HG02678 (cell line): ENCODE data around the gene CRISPLD2.

Source experiments
- ATAC-seq: cut with Tn5 transposase; IDR thresholded peaks from one replicate; pipeline ENCODE4 v1.9.1; 2021; ENCODE audit warnings: mild to moderate bottlenecking, moderate library complexity; ENCODE audit not compliant: unreplicated experiment

Gene CRISPLD2

GRCh38 chr16:84948851-84949610, 129.2 kb downstream of the CRISPLD2 start:
- no peak for ATAC-seq

- ATAC-seq: no peak
Measured at GRCh38 chr16:84949772-84950436, 130.1 kb downstream of the CRISPLD2 start.

- ATAC-seq: no peak
Measured at GRCh38 chr16:84950906-84951305, 131.1 kb downstream of the CRISPLD2 start.

GRCh38 chr16:84952335-84953189, 132.8 kb downstream of the CRISPLD2 start:
- peak; percentile 56 for ATAC-seq

- no peak for ATAC-seq
Measured at GRCh38 chr16:84953190-84953746, 133.5 kb downstream of the CRISPLD2 start.

- ATAC-seq: no peak
Measured at GRCh38 chr16:84955427-84955826, 135.6 kb downstream of the CRISPLD2 start.

GRCh38 chr16:84957192-84957591, 137.4 kb downstream of the CRISPLD2 start:
- ATAC-seq: no peak

GRCh38 chr16:84957792-84958191, 138.0 kb downstream of the CRISPLD2 start:
- no peak for ATAC-seq
